Activated B cell treated with CpG ODN at 0.5 μM for 24 hours (primary cell): ENCODE measurements around the gene CDRT4. TPM values are rescaled to one million over a fixed set of nuclear protein-coding genes. Genes with fewer than 3 reads are reported as not detected.

Experiments used
- ATAC-seq: fragments of 200-7000 bp; cut with Tn5 transposase; one replicate; pipeline ENCODE4 v1.10.0; 2021; ENCODE audit warnings: low read depth, mild to moderate bottlenecking, moderate library complexity
- CTCF ChIA-PET: fragments of 350-600 bp; sonication (Branson Sonifier 250); formaldehyde crosslinking; loops from one replicate; lab custom pipeline; 2021; ENCODE audit warnings: antibody characterized with exemption; lab: Charles Lee
- POLR2A ChIA-PET: fragments of 350-600 bp; sonication (Branson Sonifier 250); formaldehyde crosslinking; loops from one replicate; lab custom pipeline; 2021; ENCODE audit warnings: antibody characterized with exemption; lab: Charles Lee
- DNase-seq: peaks from one replicate; pipeline ENCODE4 v3.0.0; 2022
- H3K27ac Mint-ChIP-seq: one replicate; pipeline ENCODE4 v1.8.0; 2020; ENCODE audit warnings: mixed read lengths
- H3K27me3 Mint-ChIP-seq: one replicate; pipeline ENCODE4 v1.8.0; 2021; ENCODE audit warnings: mixed read lengths
- H3K36me3 Mint-ChIP-seq: one replicate; pipeline ENCODE4 v1.8.0; 2021; ENCODE audit warnings: low read depth, mixed read lengths
- H3K4me1 Mint-ChIP-seq: one replicate; pipeline ENCODE4 v1.8.0; 2021; ENCODE audit warnings: mixed read lengths
- H3K4me3 Mint-ChIP-seq: one replicate; pipeline ENCODE4 v1.8.0; 2020; ENCODE audit warnings: mild to moderate bottlenecking, mixed read lengths
- H3K9me3 Mint-ChIP-seq: one replicate; pipeline ENCODE4 v1.8.0; 2020; ENCODE audit warnings: mixed read lengths
- CTCF ChIP-seq: fragments of 200-600 bp; IDR thresholded peaks from one replicate; pipeline ENCODE4 v1.8.0; 2022; ENCODE audit warnings: antibody characterized with exemption, mild to moderate bottlenecking
- intact Hi-C: fragments of 100-400 bp; cut with micrococcal nuclease; formaldehyde crosslinking; loops from one replicate; pipeline ENCODE4 v1.15.1; 2024
- total RNA-seq: library from RNA; stranded (reverse); gene quantifications from 2 replicates; pipeline ENCODE4 v1.2.3, GENCODE V29; 2022

CDRT4 gene
- total RNA-seq, 1 donor from 2014 or later, result 5.3 TPM

- ATAC-seq (no peak), DNase-seq (no peak)
- Mint-ChIP-seq H3K4me3 (no peak overlapping the region), H3K9me3 (no peaks in the 10 kb centered on the region), H3K27me3 (no peaks in the 10 kb centered on the region), H3K4me1 (no peaks in the 10 kb centered on the region), H3K36me3 (peaks cover 3% of the 10 kb centered on the region), H3K27ac (no peak overlapping the region)
- ChIA-PET CTCF (interaction anchor here (0.9 kb wide), 1 partner anchor 9 kb away, joined by 3 read pairs; no protein-coding TSS in a partner anchor), POLR2A (no interaction called here)
- TF ChIP-seq CTCF, result no peak
- intact Hi-C loops, result no loop called here
Measured at GRCh38 chr17:15493693-15494035, 26.2 kb upstream of the CDRT4 start.

GRCh38 chr17:15492791-15493692, 25.6 kb upstream of the CDRT4 start:
- ATAC-seq (no peak), DNase-seq (no peak)
- no peaks in the 10 kb centered on the region for H3K9me3 Mint-ChIP-seq
- no peaks in the 10 kb centered on the region for H3K27me3 Mint-ChIP-seq
- ChIA-PET CTCF (interaction anchor here (0.9 kb wide), 1 partner anchor 10 kb away, joined by 3 read pairs; no protein-coding TSS in a partner anchor), POLR2A (no interaction called here)
- TF ChIP-seq CTCF, result no peak
- intact Hi-C loops, result no loop called here
- peaks cover 2% of the 10 kb centered on the region for H3K36me3 Mint-ChIP-seq
- no peak overlapping the region for H3K4me3 Mint-ChIP-seq
- H3K4me1 Mint-ChIP-seq, result no peaks in the 10 kb centered on the region
- no peak overlapping the region for H3K27ac Mint-ChIP-seq

- ATAC-seq (no peak), DNase-seq (no peak)
- no peak for TF ChIP-seq CTCF
- Mint-ChIP-seq H3K9me3 (no peaks in the 10 kb centered on the region), H3K27me3 (no peaks in the 10 kb centered on the region), H3K36me3 (no peaks in the 10 kb centered on the region), H3K27ac (no peak overlapping the region), H3K4me3 (no peak overlapping the region), H3K4me1 (no peaks in the 10 kb centered on the region)
- CTCF ChIA-PET, result no interaction called here
- POLR2A ChIA-PET, result no interaction called here
- intact Hi-C loops, result no loop called here
Measured at GRCh38 chr17:15492186-15492585, 24.8 kb upstream of the CDRT4 start.

GRCh38 chr17:15490634-15491261, 23.3 kb upstream of the CDRT4 start:
- CTCF ChIA-PET, result no interaction called here

More at GRCh38 chr17:15490634-15491261, 23.3 kb upstream of the CDRT4 start:
- no peak for TF ChIP-seq CTCF
- no peaks in the 10 kb centered on the region for H3K4me1 Mint-ChIP-seq
- DNase-seq, result no peak
- H3K27me3 Mint-ChIP-seq, result no peaks in the 10 kb centered on the region
- no peaks in the 10 kb centered on the region for H3K36me3 Mint-ChIP-seq
- H3K27ac Mint-ChIP-seq, result no peak overlapping the region
- intact Hi-C loops, result no loop called here
- H3K4me3 Mint-ChIP-seq, result no peak overlapping the region
- no peaks in the 10 kb centered on the region for H3K9me3 Mint-ChIP-seq
- POLR2A ChIA-PET, result no interaction called here
- no peak for ATAC-seq
